Caco-2 (cell line): Measurements from ENCODE around the gene ADCY4. TPM values are rescaled to one million over a fixed set of nuclear protein-coding genes. Genes with fewer than 3 reads are reported as not detected.

Experiments
- BruUV-seq: library from RNA; stranded (reverse); fragments of 400-500 nt; replicated peaks from 2 replicates; lab custom pipeline; 2021; lab: Mats Ljungman, UMichigan
- CTCF ChIA-PET: fragments of 300-600 bp; sonication (Branson Sonifier 250); formaldehyde crosslinking; loops from one replicate; lab custom pipeline; 2022; ENCODE audit warnings: antibody characterized with exemption; lab: Charles Lee
- POLR2A ChIA-PET: fragments of 300-600 bp; sonication (Branson Sonifier 250); formaldehyde crosslinking; loops from one replicate; lab custom pipeline; 2022; ENCODE audit warnings: antibody characterized with exemption; lab: Charles Lee
- DNase-seq, 2 experiments: peaks; one replicate each; pipeline versions ENCODE4 v3.0.0 to v3.0.0-alpha.2; 2020 to 2022
- H3K27me3 ChIP-seq: replicated peaks from 2 replicates; pipeline ENCODE4 v1.6.0; 2011; ENCODE audit warnings: low read length; ENCODE audit not compliant: control insufficient read depth, insufficient read depth
- H3K36me3 ChIP-seq: 2 replicates; pipeline ENCODE4 v1.5.1; 2011; ENCODE audit warnings: low read length; ENCODE audit not compliant: control insufficient read depth, insufficient read depth
- H3K4me1 ChIP-seq: fragments of 250-450 bp; sonication (Bioruptor Pico); 2 replicates; pipeline ENCODE4 v1.5.1; 2020; ENCODE audit warnings: mild to moderate bottlenecking
- H3K4me3 ChIP-seq: 2 replicates; pipeline ENCODE4 v1.5.1; 2011; ENCODE audit warnings: low read depth, mild to moderate bottlenecking, control low read depth, low read length
- H3K9me3 ChIP-seq: fragments of 250-450 bp; sonication (Bioruptor Pico); 2 replicates; pipeline ENCODE4 v1.5.1; 2020; ENCODE audit warnings: mild to moderate bottlenecking, moderate library complexity
- H3K27ac Mint-ChIP-seq: one replicate; pipeline ENCODE4 v1.8.0; 2022; ENCODE audit warnings: mixed read lengths; ENCODE audit not compliant: unreplicated experiment
- H3K27me3 Mint-ChIP-seq: one replicate; pipeline ENCODE4 v1.8.0; 2022; ENCODE audit warnings: mixed read lengths; ENCODE audit not compliant: insufficient read depth, unreplicated experiment
- H3K36me3 Mint-ChIP-seq: one replicate; pipeline ENCODE4 v1.8.0; 2022; ENCODE audit warnings: mild to moderate bottlenecking, mixed read lengths; ENCODE audit not compliant: insufficient read depth, unreplicated experiment
- H3K4me1 Mint-ChIP-seq: one replicate; pipeline ENCODE4 v1.8.0; 2022; ENCODE audit warnings: low read depth, mixed read lengths; ENCODE audit not compliant: unreplicated experiment
- H3K4me3 Mint-ChIP-seq: one replicate; pipeline ENCODE4 v1.8.0; 2022; ENCODE audit warnings: mild to moderate bottlenecking, moderate library complexity, mixed read lengths; ENCODE audit not compliant: unreplicated experiment
- H3K9me3 Mint-ChIP-seq: one replicate; pipeline ENCODE4 v1.8.0; 2022; ENCODE audit warnings: mixed read lengths; ENCODE audit not compliant: unreplicated experiment
- CTCF ChIP-seq, 2 experiments: fragments of 200-600 bp in 1 of 2; IDR thresholded peaks; 1 replicate in 1 of 2; 2 replicates in 1 of 2; pipeline versions ENCODE4 v1.5.1 to v1.8.0; 2011 to 2022; ENCODE audit warnings: antibody characterized with exemption in 1 of 2, control low read depth in 1 of 2, inconsistent platforms in 1 of 2, low read depth in 1 of 2, low read length in 1 of 2, mild to moderate bottlenecking in 1 of 2, moderate library complexity in 1 of 2; ENCODE audit not compliant: insufficient read depth in 1 of 2, severe bottlenecking in 1 of 2, unreplicated experiment in 1 of 2
- intact Hi-C: fragments of 100-400 bp; cut with micrococcal nuclease; formaldehyde crosslinking; loops from one replicate; pipeline ENCODE4 v1.10.0; 2022; ENCODE audit not compliant: unreplicated experiment
- total RNA-seq: library from RNA; stranded (reverse); gene quantifications from 2 replicates; pipeline ENCODE4 v1.2.3, GENCODE V29; 2022

Gene ADCY4
- total RNA-seq, 1 experiment from 2014 or later, result 0.57 TPM

GRCh38 chr14:24348186-24348585 is 13.3 kb upstream of the ADCY4 start:
- CTCF ChIA-PET, result interaction anchor here (1.0 kb wide), 1 partner anchor 15 kb away, joined by 3 read pairs; no protein-coding TSS in a partner anchor
- Mint-ChIP-seq H3K9me3 (no peaks in the 10 kb centered on the region), H3K36me3 (no peaks in the 10 kb centered on the region), H3K27me3 (peaks cover 10% of the 10 kb centered on the region), H3K4me3 (no peak overlapping the region), H3K27ac (no peak overlapping the region), H3K4me1 (peaks cover 6% of the 10 kb centered on the region)
- POLR2A ChIA-PET, result no interaction called here
- TF ChIP-seq CTCF (IDR thresholded peaks at IDR 0.05; ENCODE audit: insufficient read depth in 1 of 2, low read depth in 1 of 2, low read length in 1 of 2, severe bottlenecking in 1 of 2, unreplicated experiment in 1 of 2), result no peak
- H3K4me1 ChIP-seq, result no peaks in the 10 kb centered on the region
- BruUV-seq, result no TSS peak
- no peaks in the 10 kb centered on the region for H3K9me3 ChIP-seq
- no peak for DNase-seq
- intact Hi-C loops, result loop anchor here (5.0 kb wide), 1 partner anchor 74 kb away; no protein-coding TSS in a partner anchor
- H3K4me3 ChIP-seq, result no peak overlapping the region
- no peaks in the 10 kb centered on the region; the same call in 1 of the 2 replicates for H3K27me3 ChIP-seq
- no peaks in the 10 kb centered on the region for H3K36me3 ChIP-seq

GRCh38 chr14:24347134-24347533 is 12.3 kb upstream of the ADCY4 start:
- ChIA-PET POLR2A (no interaction called here), CTCF (interaction anchor here (1.0 to 1.4 kb wide), 3 partner anchors 14 to 85 kb away, joined by 3 to 6 read pairs (median 5); no protein-coding TSS in a partner anchor)
- Mint-ChIP-seq H3K4me3 (no peak overlapping the region), H3K36me3 (no peaks in the 10 kb centered on the region), H3K9me3 (no peaks in the 10 kb centered on the region), H3K27ac (no peak overlapping the region), H3K27me3 (peaks cover 13% of the 10 kb centered on the region), H3K4me1 (peaks cover 6% of the 10 kb centered on the region)
- Histone ChIP-seq H3K4me3 (no peak overlapping the region), H3K9me3 (no peaks in the 10 kb centered on the region), H3K27me3 (no peaks in the 10 kb centered on the region; the same call in 1 of the 2 replicates), H3K4me1 (no peaks in the 10 kb centered on the region), H3K36me3 (no peaks in the 10 kb centered on the region)
- no peak for TF ChIP-seq CTCF (IDR thresholded peaks at IDR 0.05; ENCODE audit: insufficient read depth in 1 of 2, low read depth in 1 of 2, low read length in 1 of 2, severe bottlenecking in 1 of 2, unreplicated experiment in 1 of 2)
- DNase-seq, result no peak
- intact Hi-C loops, result loop anchor here (5.0 kb wide), 1 partner anchor 75 kb away; no protein-coding TSS in a partner anchor
- no TSS peak for BruUV-seq

GRCh38 chr14:24343795-24344660 is 9.2 kb upstream of the ADCY4 start:
- no peak for TF ChIP-seq CTCF (IDR thresholded peaks at IDR 0.05; ENCODE audit: insufficient read depth in 1 of 2, low read depth in 1 of 2, low read length in 1 of 2, severe bottlenecking in 1 of 2, unreplicated experiment in 1 of 2)
- Mint-ChIP-seq H3K36me3 (no peaks in the 10 kb centered on the region), H3K27me3 (peaks cover 3% of the 10 kb centered on the region), H3K9me3 (no peaks in the 10 kb centered on the region), H3K4me1 (peaks cover 6% of the 10 kb centered on the region), H3K27ac (no peak overlapping the region), H3K4me3 (no peak overlapping the region)
- no TSS peak for BruUV-seq
- Histone ChIP-seq H3K27me3 (no peaks in the 10 kb centered on the region; the same call in none of the 2 replicates), H3K9me3 (no peaks in the 10 kb centered on the region), H3K4me3 (no peak overlapping the region), H3K36me3 (no peaks in the 10 kb centered on the region), H3K4me1 (no peaks in the 10 kb centered on the region)
- CTCF ChIA-PET, result interaction anchor here (0.9 kb wide), 1 partner anchor 88 kb away, joined by 3 read pairs; no protein-coding TSS in a partner anchor
- POLR2A ChIA-PET, result no interaction called here
- DNase-seq, result no peak
- intact Hi-C loops, result no loop called here
